ENCODE results near the gene CDHR3.
A peak's percentile ranks its signal among the peaks of the same experiment; 100 is the strongest.

Gene CDHR3

DNA sequence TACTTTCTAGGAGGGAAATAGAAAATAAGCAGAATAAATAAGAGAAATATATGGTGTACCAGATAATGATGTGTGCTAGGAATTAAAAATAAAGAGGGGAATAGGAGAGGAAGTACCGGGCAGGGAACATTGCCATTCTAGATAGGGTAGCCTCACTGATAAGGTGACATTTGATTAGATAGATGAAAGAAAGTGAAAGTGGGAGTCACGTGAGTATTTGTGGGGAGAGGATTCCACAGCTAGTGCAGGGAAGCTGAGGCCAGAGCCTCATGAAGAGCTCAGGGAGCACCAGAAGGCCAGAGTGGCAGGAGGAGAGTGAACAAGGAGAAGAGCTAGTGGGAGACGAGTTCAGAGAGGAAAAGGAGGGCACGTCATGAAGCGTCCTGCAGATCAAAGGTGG lies 49.1 kb downstream of the CDHR3 start:
- H3K4me3 ChIP-seq (ENCODE audit: extremely low read depth, insufficient read depth, low read length, poor library complexity, severe bottlenecking): no peak overlapping the region
- peaks cover 17% of the 10 kb centered on the region for H3K4me1 ChIP-seq (ENCODE audit: control insufficient read depth, insufficient read depth, low read length, poor library complexity, severe bottlenecking)
- H3K9me3 ChIP-seq (ENCODE audit: control insufficient read depth, low read length): peaks cover 9% of the 10 kb centered on the region
- no peaks in the 10 kb centered on the region for H3K36me3 ChIP-seq (ENCODE audit: control insufficient read depth, insufficient read depth, low read length)
- WGBS, 2 experiments (ENCODE audit: insufficient coverage in 2 of 2): 92 to 94% methylated on average over 5 of the region's 5 CpGs
- H3K27ac ChIP-seq (ENCODE audit: low read depth, low read length, severe bottlenecking): no peak overlapping the region

DNA sequence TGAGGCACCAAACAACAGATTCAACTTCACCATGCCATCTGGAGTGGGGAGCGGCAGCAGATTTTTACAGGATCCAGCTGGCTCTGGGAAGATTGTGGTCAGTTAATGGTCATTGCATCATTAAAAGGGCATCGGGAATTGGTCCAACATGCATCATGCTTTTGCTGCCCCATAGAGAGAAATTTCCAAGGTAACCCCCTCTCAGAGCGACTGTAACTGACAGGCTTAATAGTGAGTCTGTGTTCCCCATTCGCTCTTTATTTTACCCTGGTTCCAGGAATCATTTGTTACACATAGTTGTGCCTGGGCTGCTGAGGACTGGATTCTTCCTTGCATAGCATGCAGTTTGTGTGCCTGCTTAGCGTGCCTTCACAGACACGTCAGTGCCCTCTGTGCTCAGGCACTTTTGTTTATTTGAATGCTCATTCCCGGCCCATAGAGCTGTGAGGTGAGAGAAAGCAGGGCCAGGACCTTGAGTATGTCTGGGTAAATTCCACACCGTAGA lies 49.9 kb downstream of the CDHR3 start:
- Histone ChIP-seq H3K36me3 (ENCODE audit: control insufficient read depth, insufficient read depth, low read length) (no peaks in the 10 kb centered on the region), H3K27ac (ENCODE audit: low read depth, low read length, severe bottlenecking) (no peak overlapping the region), H3K4me3 (ENCODE audit: extremely low read depth, insufficient read depth, low read length, poor library complexity, severe bottlenecking) (no peak overlapping the region), H3K9me3 (ENCODE audit: control insufficient read depth, low read length) (peaks cover 9% of the 10 kb centered on the region), H3K4me1 (ENCODE audit: control insufficient read depth, insufficient read depth, low read length, poor library complexity, severe bottlenecking) (peaks cover 17% of the 10 kb centered on the region)
- WGBS, 2 experiments (ENCODE audit: insufficient coverage in 2 of 2): 88 to 94% methylated on average over 5 to 7 of the region's 8 CpGs

DNA sequence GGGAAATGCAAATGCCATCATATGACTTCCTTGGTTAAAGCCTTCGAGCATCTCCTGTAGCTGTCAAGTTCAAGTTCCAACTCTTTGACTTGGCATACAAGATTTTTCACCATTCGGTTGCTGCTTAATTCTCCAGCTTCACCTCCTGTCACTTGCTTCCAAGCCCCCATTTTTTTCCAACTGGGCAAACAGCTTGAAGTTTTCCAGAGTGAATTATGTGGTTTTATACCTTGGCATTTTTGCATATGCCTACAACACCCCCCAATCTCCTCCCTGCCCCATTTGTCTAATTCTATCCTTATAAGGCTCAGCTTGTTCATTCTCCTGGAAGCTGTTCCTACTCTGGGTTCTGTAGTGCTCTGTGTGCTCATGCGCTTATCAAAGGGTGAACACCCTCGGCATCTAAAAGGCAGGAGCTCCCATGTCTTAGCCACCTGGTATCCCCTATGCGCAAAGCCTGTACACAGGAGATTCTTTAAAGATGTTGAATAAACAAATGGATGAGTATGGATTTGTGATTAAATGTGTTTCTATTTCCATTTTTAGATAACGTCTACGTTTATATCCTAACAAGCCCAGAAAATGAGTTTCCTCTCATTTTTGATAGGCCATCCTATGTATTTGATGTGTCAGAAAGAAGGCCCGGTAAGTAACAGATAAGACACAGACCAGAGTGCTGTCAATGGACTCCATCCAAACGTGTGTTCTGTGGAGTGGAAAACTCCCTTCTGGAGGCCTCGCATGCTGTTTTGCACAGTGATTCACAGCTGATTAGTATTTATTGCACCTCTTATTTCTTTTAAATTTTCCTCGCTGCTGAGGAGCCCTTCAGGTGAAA lies 52.5 kb downstream of the CDHR3 start:
- Histone ChIP-seq H3K27ac (ENCODE audit: low read depth, low read length, severe bottlenecking) (no peak overlapping the region), H3K4me3 (ENCODE audit: extremely low read depth, insufficient read depth, low read length, poor library complexity, severe bottlenecking) (no peak overlapping the region), H3K36me3 (ENCODE audit: control insufficient read depth, insufficient read depth, low read length) (no peaks in the 10 kb centered on the region), H3K4me1 (ENCODE audit: control insufficient read depth, insufficient read depth, low read length, poor library complexity, severe bottlenecking) (peaks cover 14% of the 10 kb centered on the region), H3K9me3 (ENCODE audit: control insufficient read depth, low read length) (no peaks in the 10 kb centered on the region)
- WGBS, 2 experiments (ENCODE audit: insufficient coverage in 2 of 2): 85 to 90% methylated on average over 7 to 8 of the region's 11 CpGs

DNA sequence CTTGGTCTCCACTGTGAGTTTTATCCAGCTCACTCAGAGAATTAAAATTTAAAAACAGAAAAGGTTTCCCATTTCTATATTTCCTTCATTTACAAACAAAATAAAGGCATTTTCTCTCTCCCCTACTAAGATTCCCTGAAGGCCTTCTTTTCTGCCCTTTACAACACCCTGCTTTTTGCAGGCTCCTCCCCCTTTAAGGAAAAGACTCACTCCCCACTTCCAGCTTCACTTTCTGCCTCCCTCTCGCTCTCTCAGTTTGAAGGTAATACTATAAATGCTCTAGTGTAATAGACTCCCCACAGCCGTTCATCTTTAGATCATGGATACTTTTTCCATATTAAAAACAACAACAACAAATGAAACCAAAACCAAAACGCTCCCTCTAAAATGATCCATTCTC lies 53.3 kb downstream of the CDHR3 start:
- Histone ChIP-seq H3K4me3 (ENCODE audit: extremely low read depth, insufficient read depth, low read length, poor library complexity, severe bottlenecking) (no peak overlapping the region), H3K36me3 (ENCODE audit: control insufficient read depth, insufficient read depth, low read length) (no peaks in the 10 kb centered on the region), H3K27ac (ENCODE audit: low read depth, low read length, severe bottlenecking) (no peak overlapping the region), H3K4me1 (ENCODE audit: control insufficient read depth, insufficient read depth, low read length, poor library complexity, severe bottlenecking) (peaks cover 18% of the 10 kb centered on the region), H3K9me3 (ENCODE audit: control insufficient read depth, low read length) (no peaks in the 10 kb centered on the region)
- WGBS, 2 experiments (ENCODE audit: insufficient coverage in 2 of 2): 60 to 62% methylated on average over 1 to 2 of the region's 3 CpGs

DNA sequence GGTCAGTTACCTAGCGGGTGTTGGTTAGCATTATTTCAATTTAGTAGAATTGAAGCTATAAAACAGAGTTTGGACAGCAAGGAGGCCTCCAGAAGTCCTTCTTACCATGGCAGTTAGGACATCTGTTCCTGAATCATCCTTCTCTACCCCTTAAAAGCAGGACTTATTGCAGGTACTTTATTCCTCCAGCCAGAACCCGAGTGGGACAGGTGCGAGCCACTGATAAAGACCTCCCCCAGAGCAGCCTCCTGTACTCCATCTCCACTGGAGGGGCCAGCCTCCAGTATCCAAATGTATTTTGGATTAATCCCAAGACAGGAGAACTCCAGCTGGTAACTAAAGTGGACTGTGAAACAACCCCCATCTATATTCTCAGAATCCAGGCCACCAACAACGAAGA lies 54.6 kb downstream of the CDHR3 start:
- H3K27ac ChIP-seq (ENCODE audit: low read depth, low read length, severe bottlenecking): no peak overlapping the region
- peaks cover 29% of the 10 kb centered on the region for H3K4me1 ChIP-seq (ENCODE audit: control insufficient read depth, insufficient read depth, low read length, poor library complexity, severe bottlenecking)
- H3K9me3 ChIP-seq (ENCODE audit: control insufficient read depth, low read length): no peaks in the 10 kb centered on the region
- WGBS, 2 experiments (ENCODE audit: insufficient coverage in 2 of 2): 90 to 91% methylated on average over 2 to 3 of the region's 4 CpGs
- no peak overlapping the region for H3K4me3 ChIP-seq (ENCODE audit: extremely low read depth, insufficient read depth, low read length, poor library complexity, severe bottlenecking)
- H3K36me3 ChIP-seq (ENCODE audit: control insufficient read depth, insufficient read depth, low read length): no peaks in the 10 kb centered on the region

DNA sequence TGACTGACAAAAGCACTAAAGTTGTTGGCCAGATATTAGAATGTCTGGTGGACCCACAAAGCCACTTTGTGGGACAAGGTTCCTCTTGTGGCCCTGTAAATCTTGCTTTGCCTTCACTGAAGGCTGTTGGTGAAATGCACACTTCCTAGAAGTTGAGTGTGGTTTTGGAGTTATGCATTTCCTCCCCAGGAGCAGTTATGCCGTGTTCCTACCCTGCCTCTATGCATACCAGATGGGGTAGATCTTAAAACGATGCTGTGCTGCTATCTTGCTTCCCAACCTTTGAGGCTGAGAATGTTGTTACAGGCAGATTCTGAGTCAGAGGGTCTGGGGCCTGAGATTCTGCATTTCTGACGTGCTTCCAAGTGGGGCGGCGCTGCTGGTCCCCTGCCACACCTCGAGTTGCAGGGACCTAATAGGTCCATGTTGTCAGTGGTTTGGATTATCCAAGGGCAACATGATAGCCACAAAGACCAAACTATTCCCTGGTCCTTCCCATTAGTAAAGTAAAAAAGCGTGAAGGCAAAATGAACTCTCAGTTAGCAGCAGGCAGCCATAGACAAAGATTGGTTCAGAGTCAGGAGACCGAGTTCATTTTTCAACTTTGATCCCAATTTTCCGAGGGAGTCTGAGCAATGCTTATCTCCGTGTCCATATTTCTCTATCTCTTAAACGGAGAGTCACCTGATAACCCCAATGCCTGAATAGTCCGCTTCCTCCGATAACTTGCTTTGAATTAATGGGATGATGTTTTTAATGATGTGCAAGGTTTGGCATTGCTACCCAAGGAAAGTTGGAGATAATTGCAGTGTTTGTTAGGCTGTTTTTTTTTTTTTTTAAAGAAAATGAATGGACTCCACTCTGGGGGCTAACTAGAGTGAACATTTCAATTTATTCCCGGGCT lies 55.8 kb downstream of the CDHR3 start:
- Histone ChIP-seq H3K4me1 (ENCODE audit: control insufficient read depth, insufficient read depth, low read length, poor library complexity, severe bottlenecking) (peaks cover 29% of the 10 kb centered on the region), H3K4me3 (ENCODE audit: extremely low read depth, insufficient read depth, low read length, poor library complexity, severe bottlenecking) (no peak overlapping the region), H3K36me3 (ENCODE audit: control insufficient read depth, insufficient read depth, low read length) (no peaks in the 10 kb centered on the region), H3K27ac (ENCODE audit: low read depth, low read length, severe bottlenecking) (no peak overlapping the region), H3K9me3 (ENCODE audit: control insufficient read depth, low read length) (no peaks in the 10 kb centered on the region)
- WGBS, 2 experiments (ENCODE audit: insufficient coverage in 2 of 2): 83 to 94% methylated on average over 9 to 11 of the region's 14 CpGs

DNA sequence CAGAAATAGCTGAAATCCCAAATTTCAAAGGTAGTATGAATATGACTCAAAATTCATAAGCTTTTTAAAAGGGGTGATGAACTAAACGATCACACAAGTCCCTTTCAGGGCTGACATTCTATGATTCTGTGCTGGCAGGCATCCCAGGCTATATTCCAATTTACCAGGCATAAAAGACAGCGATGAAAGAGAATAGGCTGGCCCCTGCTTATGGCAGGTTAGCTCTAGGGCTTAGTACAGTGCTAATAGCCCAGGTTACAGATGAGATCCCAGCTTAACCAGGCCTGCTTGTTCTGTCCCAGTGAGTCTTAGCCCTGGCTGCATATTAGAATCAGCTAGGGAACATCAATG lies 56.4 kb downstream of the CDHR3 start:
- H3K4me1 ChIP-seq (ENCODE audit: control insufficient read depth, insufficient read depth, low read length, poor library complexity, severe bottlenecking): peaks cover 29% of the 10 kb centered on the region
- no peaks in the 10 kb centered on the region for H3K9me3 ChIP-seq (ENCODE audit: control insufficient read depth, low read length)
- no peaks in the 10 kb centered on the region for H3K36me3 ChIP-seq (ENCODE audit: control insufficient read depth, insufficient read depth, low read length)
- no peak overlapping the region for H3K27ac ChIP-seq (ENCODE audit: low read depth, low read length, severe bottlenecking)
- 100% methylated on average over 1 to 2 of the region's 2 CpGs for WGBS, 2 experiments (ENCODE audit: insufficient coverage in 2 of 2)
- no peak overlapping the region for H3K4me3 ChIP-seq (ENCODE audit: extremely low read depth, insufficient read depth, low read length, poor library complexity, severe bottlenecking)

DNA sequence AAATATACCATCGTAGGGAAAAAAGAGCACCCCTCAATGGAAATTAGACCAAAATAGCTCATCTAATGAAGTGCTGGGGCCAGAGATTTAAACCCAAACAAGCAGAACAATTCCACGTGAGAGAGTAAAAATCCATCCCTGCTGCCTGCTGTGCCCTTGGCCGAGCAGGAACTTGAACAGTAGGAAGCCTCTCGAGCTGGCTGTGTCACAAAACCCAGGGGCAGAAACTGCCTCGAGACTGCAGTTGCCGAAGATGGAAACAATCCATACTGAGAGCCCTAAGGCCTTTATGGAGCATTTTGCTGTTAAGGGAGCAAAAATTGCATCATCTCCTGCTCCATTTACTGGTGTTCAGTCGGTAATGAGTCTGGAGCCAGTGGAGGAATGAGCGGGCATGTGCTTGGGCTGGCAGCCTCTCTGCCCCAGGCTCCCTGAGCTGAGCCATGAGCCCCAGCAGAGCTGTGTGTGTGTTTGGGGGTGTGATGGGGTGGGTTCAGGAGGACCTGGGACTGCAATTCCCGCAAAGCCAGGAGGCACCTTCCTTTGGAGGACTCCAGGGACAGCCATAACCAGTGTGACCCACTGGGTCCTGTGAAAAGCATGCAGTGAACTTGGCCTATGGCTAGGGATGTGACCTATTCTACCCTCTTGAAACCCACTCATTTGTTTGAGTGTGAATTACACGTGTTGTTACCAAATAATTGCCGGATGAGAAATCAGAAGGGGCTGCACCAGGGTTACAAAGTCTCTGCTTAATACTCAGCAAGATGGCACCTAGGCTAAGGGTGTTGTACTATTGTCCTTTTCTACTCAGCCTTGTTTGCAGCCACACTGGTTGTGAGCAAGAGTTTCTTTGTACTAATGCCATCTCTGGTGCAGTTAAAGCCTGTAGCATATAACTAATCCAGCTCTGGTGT lies 58.3 kb downstream of the CDHR3 start:
- WGBS, 2 experiments (ENCODE audit: insufficient coverage in 2 of 2): 51 to 58% methylated on average over 9 to 11 of the region's 11 CpGs
- no peaks in the 10 kb centered on the region for H3K36me3 ChIP-seq (ENCODE audit: control insufficient read depth, insufficient read depth, low read length)
- H3K4me1 ChIP-seq (ENCODE audit: control insufficient read depth, insufficient read depth, low read length, poor library complexity, severe bottlenecking): peaks cover 22% of the 10 kb centered on the region
- no peaks in the 10 kb centered on the region for H3K9me3 ChIP-seq (ENCODE audit: control insufficient read depth, low read length)
- no peak overlapping the region for H3K4me3 ChIP-seq (ENCODE audit: extremely low read depth, insufficient read depth, low read length, poor library complexity, severe bottlenecking)
- peak overlapping the region; percentile 63 for H3K27ac ChIP-seq (ENCODE audit: low read depth, low read length, severe bottlenecking)

DNA sequence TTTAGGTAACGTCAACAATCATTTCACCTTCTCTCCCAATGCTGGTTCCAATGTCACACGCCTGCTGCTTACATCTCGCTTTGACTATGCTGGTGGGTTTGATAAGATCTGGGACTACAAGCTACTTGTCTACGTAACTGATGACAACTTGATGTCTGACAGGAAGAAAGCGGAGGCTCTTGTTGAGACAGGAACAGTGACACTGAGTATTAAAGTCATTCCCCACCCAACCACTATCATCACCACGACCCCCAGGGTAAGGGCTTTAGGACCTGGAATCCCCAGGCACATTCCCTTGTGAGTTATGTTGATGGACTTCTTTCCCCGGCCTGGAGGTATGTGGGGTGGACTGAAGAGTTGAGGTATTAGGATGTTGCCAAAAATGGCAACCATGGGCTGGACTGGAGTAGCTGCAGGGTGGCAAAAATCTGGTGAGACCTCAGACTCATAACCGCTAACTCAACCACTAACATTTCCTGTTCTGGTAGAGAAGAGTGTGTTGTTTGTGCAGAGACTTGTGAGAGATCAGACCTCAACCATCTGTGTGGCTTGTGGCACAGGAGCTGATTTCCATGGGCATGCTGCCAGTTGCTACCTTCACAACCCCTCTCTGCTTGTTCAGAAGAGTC lies 59.2 kb downstream of the CDHR3 start:
- 87 to 90% methylated on average over 2 to 4 of the region's 8 CpGs for WGBS, 2 experiments (ENCODE audit: insufficient coverage in 2 of 2)
- Histone ChIP-seq H3K4me1 (ENCODE audit: control insufficient read depth, insufficient read depth, low read length, poor library complexity, severe bottlenecking) (peaks cover 22% of the 10 kb centered on the region), H3K4me3 (ENCODE audit: extremely low read depth, insufficient read depth, low read length, poor library complexity, severe bottlenecking) (no peak overlapping the region), H3K27ac (ENCODE audit: low read depth, low read length, severe bottlenecking) (no peak overlapping the region), H3K36me3 (ENCODE audit: control insufficient read depth, insufficient read depth, low read length) (no peaks in the 10 kb centered on the region), H3K9me3 (ENCODE audit: control insufficient read depth, low read length) (no peaks in the 10 kb centered on the region)

Measured in mesodermal cell (in vitro differentiated cells).